HEK293 (cell line): ENCODE data around the gene TTYH1.

Source experiments
- EGR2 ChIP-seq: fragments of 450-650 bp; formaldehyde crosslinking; IDR thresholded peaks from 2 replicates; pipeline ENCODE4 v1.5.1; 2016; ENCODE audit warnings: low read depth, missing biosample characterization, missing genetic modification characterization
- GLIS1 ChIP-seq: fragments of 450-650 bp; formaldehyde crosslinking; IDR thresholded peaks from 2 replicates; pipeline ENCODE4 v1.5.1; 2016; ENCODE audit warnings: missing biosample characterization, missing genetic modification characterization
- KLF1 ChIP-seq: fragments of 450-650 bp; formaldehyde crosslinking; IDR thresholded peaks from 2 replicates; pipeline ENCODE4 v1.5.1; 2016; ENCODE audit warnings: missing biosample characterization, missing genetic modification characterization
- KLF16 ChIP-seq: fragments of 450-650 bp; formaldehyde crosslinking; IDR thresholded peaks from 2 replicates; pipeline ENCODE4 v1.5.1; 2017; ENCODE audit warnings: missing biosample characterization, missing genetic modification characterization
- KLF7 ChIP-seq: fragments of 450-650 bp; formaldehyde crosslinking; IDR thresholded peaks from 2 replicates; pipeline ENCODE4 v1.5.1; 2016; ENCODE audit warnings: missing biosample characterization, missing genetic modification characterization, borderline replicate concordance
- KLF8 ChIP-seq: fragments of 450-650 bp; formaldehyde crosslinking; IDR thresholded peaks from 2 replicates; pipeline ENCODE4 v1.5.1; 2016; ENCODE audit warnings: missing biosample characterization, missing genetic modification characterization
- KLF9 ChIP-seq: fragments of 450-650 bp; formaldehyde crosslinking; IDR thresholded peaks from 2 replicates; pipeline ENCODE4 v1.5.1; 2016; ENCODE audit warnings: missing biosample characterization, missing genetic modification characterization, low read depth
- MYNN ChIP-seq: fragments of 450-650 bp; formaldehyde crosslinking; IDR thresholded peaks from 2 replicates; pipeline ENCODE4 v1.5.1; 2016; ENCODE audit warnings: missing biosample characterization, missing genetic modification characterization, borderline replicate concordance
- OVOL3 ChIP-seq: fragments of 450-650 bp; formaldehyde crosslinking; IDR thresholded peaks from 2 replicates; pipeline ENCODE4 v1.5.1; 2016; ENCODE audit warnings: missing biosample characterization, missing genetic modification characterization
- ZBTB17 ChIP-seq: fragments of 450-650 bp; formaldehyde crosslinking; IDR thresholded peaks from 2 replicates; pipeline ENCODE4 v1.5.1; 2016; ENCODE audit warnings: missing biosample characterization, missing genetic modification characterization
- ZBTB20 ChIP-seq: fragments of 450-650 bp; formaldehyde crosslinking; IDR thresholded peaks from 2 replicates; pipeline ENCODE4 v1.5.1; 2016; ENCODE audit warnings: missing biosample characterization, missing genetic modification characterization
- ZBTB48 ChIP-seq: fragments of 450-650 bp; formaldehyde crosslinking; IDR thresholded peaks from 2 replicates; pipeline ENCODE4 v1.5.1; 2016; ENCODE audit warnings: missing biosample characterization, missing genetic modification characterization
- ZFHX2 ChIP-seq: fragments of 450-650 bp; formaldehyde crosslinking; conservative IDR thresholded peaks from 2 replicates; pipeline ENCODE4 v1.5.1; 2016; ENCODE audit warnings: missing biosample characterization, missing genetic modification characterization
- ZFP69B ChIP-seq: fragments of 450-650 bp; formaldehyde crosslinking; IDR thresholded peaks from 2 replicates; pipeline ENCODE4 v1.5.1; 2016; ENCODE audit warnings: missing biosample characterization, missing genetic modification characterization
- ZNF112 ChIP-seq: fragments of 450-650 bp; formaldehyde crosslinking; IDR thresholded peaks from 2 replicates; pipeline ENCODE4 v1.5.0; 2017; ENCODE audit warnings: missing biosample characterization, missing genetic modification characterization
- ZNF16 ChIP-seq: fragments of 450-650 bp; formaldehyde crosslinking; IDR thresholded peaks from 2 replicates; pipeline ENCODE4 v1.5.1; 2016; ENCODE audit warnings: low read depth, missing biosample characterization, missing genetic modification characterization
- ZNF266 ChIP-seq: fragments of 450-650 bp; formaldehyde crosslinking; IDR thresholded peaks from 2 replicates; pipeline ENCODE4 v1.5.1; 2016; ENCODE audit warnings: missing biosample characterization, missing genetic modification characterization, low read depth
- ZNF274 ChIP-seq, 2 experiments: fragments of 200-500 bp in 1 of 2; fragments of 450-650 bp in 1 of 2; sonication (Bioruptor generic) in 1 of 2; formaldehyde crosslinking in 1 of 2; IDR thresholded peaks; 2 replicates each; pipeline versions ENCODE4 v1.5.1 to v1.6.1; 2014 to 2016; ENCODE audit warnings: borderline replicate concordance in 1 of 2, inconsistent platforms in 1 of 2, low read length in 1 of 2, missing biosample characterization in 1 of 2, missing genetic modification characterization in 1 of 2
- ZNF335 ChIP-seq: fragments of 450-650 bp; formaldehyde crosslinking; conservative IDR thresholded peaks from 2 replicates; pipeline ENCODE4 v1.5.1; 2016; ENCODE audit warnings: missing biosample characterization, missing genetic modification characterization
- ZNF391 ChIP-seq: fragments of 450-650 bp; formaldehyde crosslinking; IDR thresholded peaks from 2 replicates; pipeline ENCODE4 v1.5.1; 2016; ENCODE audit warnings: low read depth, missing biosample characterization, missing genetic modification characterization, borderline replicate concordance
- ZNF48 ChIP-seq: fragments of 450-650 bp; formaldehyde crosslinking; IDR thresholded peaks from 2 replicates; pipeline ENCODE4 v1.5.1; 2016; ENCODE audit warnings: missing biosample characterization, missing genetic modification characterization
- ZNF510 ChIP-seq: fragments of 450-650 bp; formaldehyde crosslinking; IDR thresholded peaks from 2 replicates; pipeline ENCODE4 v1.5.1; 2018; ENCODE audit warnings: mild to moderate bottlenecking, missing genetic modification characterization, missing biosample characterization; ENCODE audit not compliant: insufficient replicate concordance
- ZNF561 ChIP-seq: fragments of 450-650 bp; IDR thresholded peaks from 2 replicates; pipeline ENCODE4 v1.5.1; 2018; ENCODE audit warnings: missing biosample characterization, missing genetic modification characterization, borderline replicate concordance
- ZNF629 ChIP-seq: fragments of 450-650 bp; formaldehyde crosslinking; IDR thresholded peaks from 2 replicates; pipeline ENCODE4 v1.5.1; 2017; ENCODE audit warnings: missing biosample characterization, missing genetic modification characterization
- ZNF76 ChIP-seq: fragments of 450-650 bp; formaldehyde crosslinking; IDR thresholded peaks from 2 replicates; pipeline ENCODE4; 2016; ENCODE audit warnings: low read depth, missing biosample characterization, missing genetic modification characterization, borderline replicate concordance
- ZNF830 ChIP-seq: fragments of 450-650 bp; IDR thresholded peaks from 2 replicates; pipeline ENCODE4 v1.5.0; 2018; ENCODE audit warnings: missing biosample characterization, missing genetic modification characterization, low read depth, mild to moderate bottlenecking, moderate library complexity
- TF ChIP-seq, protein P1 (sequence below): fragments of 450-650 bp; formaldehyde crosslinking; IDR thresholded peaks from 2 replicates; pipeline ENCODE4 v1.5.1; 2016; ENCODE audit warnings: missing biosample characterization, missing genetic modification characterization
- TF ChIP-seq, protein P2 (sequence below): sonication (generic); formaldehyde crosslinking; IDR thresholded peaks from 2 replicates; pipeline ENCODE4 v1.8.1; 2022; ENCODE audit warnings: mild to moderate bottlenecking, moderate library complexity, missing genetic modification reagents
- TF ChIP-seq, protein P3 (sequence below): fragments of 450-650 bp; formaldehyde crosslinking; optimal IDR thresholded peaks from 2 replicates; pipeline ENCODE3; 2016; ENCODE audit warnings: missing biosample characterization, mild to moderate bottlenecking, missing genetic modification characterization
- TF ChIP-seq, protein P4 (sequence below): fragments of 450-650 bp; formaldehyde crosslinking; IDR thresholded peaks from 2 replicates; pipeline ENCODE4 v1.5.1; 2016; ENCODE audit warnings: missing biosample characterization, missing genetic modification characterization
- TF ChIP-seq, protein P5 (sequence below): fragments of 450-650 bp; formaldehyde crosslinking; IDR thresholded peaks from 2 replicates; pipeline ENCODE4 v1.5.1; 2016; ENCODE audit warnings: missing biosample characterization, missing genetic modification characterization, low read depth

The TTYH1 gene

DNA sequence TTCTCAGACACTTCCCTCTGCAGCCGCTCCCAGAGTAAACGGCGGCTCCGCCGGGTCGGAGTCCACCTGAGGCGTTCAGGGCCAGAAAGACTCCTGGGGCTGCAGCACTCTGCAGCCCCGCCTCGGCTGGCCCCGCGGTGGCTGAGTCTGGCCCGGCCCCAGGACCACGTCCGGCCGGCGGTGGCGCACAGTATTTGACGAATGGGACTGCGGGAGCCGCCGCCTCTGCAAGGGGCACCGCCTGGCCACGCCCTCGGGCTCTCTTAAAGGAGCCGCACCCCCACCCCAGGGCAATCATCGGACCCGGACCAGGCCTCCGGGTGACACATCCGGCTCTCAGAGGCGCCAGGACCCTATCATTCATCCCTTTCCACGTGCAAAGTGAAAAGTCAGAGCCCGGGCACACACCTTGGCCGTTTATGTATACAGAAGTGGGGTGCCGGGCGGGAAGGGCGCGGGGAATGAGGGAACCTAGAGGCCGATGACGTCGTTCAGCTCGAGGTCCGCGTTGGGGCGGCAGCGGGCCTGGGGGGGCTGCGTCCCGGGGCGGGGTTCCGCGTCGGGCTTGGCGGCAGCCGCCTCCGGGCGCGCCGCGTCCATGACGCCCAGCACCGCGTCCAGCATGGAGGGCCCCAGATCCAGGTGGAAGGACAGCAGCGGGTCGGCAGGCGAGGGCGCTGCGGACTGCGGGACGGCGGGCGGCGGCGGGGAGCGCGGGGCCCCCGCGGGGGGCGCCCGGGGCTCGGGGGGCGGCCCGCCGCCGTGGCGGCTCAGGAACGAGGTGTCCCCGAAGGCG lies 49.6 kb downstream of the TTYH1 start (continued):
- TF ChIP-seq ZNF16 (tag by site-specific recombination) (no peak), ZNF391 (tag by site-specific recombination) (no peak), KLF16 (tag by site-specific recombination) (0 out of 2 replicates have a peak, but pooled peaks have one; percentile 28), ZBTB17 (tag by site-specific recombination) (peak; percentile 40; the same call in 1 of the 2 replicates), EGR2 (tag by site-specific recombination) (no peak), ZNF112 (no peak), ZNF830 (no peak), ZNF48 (tag by site-specific recombination) (no peak), ZNF561 (tag by site-specific recombination) (peak; percentile 74), ZNF335 (tag by site-specific recombination) (peak; percentile 69), ZNF266 (no peak), MYNN (tag by site-specific recombination) (no peak), KLF9 (tag by site-specific recombination) (peak; percentile 12), ZBTB20 (peak; percentile 58; the same call in 1 of the 2 replicates), OVOL3 (tag by site-specific recombination) (no peak), ZFHX2 (peak; percentile 39), ZNF76 (tag by site-specific recombination) (0 out of 2 replicates have a peak, but pooled peaks have one; percentile 27), ZNF510 (tag by site-specific recombination) (no peak), KLF1 (tag by site-specific recombination) (peak; percentile 82), GLIS1 (tag by site-specific recombination) (peak; percentile 92), KLF7 (peak; percentile 39; the same call in 1 of the 2 replicates), ZNF274 (IDR thresholded peaks at IDR 0.05; ENCODE audit: low read length) (no peak), ZNF274 (tag by site-specific recombination; IDR thresholded peaks at IDR 0.05; ENCODE audit: borderline replicate concordance) (no peak), ZNF629 (no peak), ZFP69B (peak; percentile 31; the same call in 1 of the 2 replicates), ZBTB48 (tag by site-specific recombination) (no peak), KLF8 (tag by site-specific recombination) (no peak)
- TF ChIP-seq, protein P1, sequence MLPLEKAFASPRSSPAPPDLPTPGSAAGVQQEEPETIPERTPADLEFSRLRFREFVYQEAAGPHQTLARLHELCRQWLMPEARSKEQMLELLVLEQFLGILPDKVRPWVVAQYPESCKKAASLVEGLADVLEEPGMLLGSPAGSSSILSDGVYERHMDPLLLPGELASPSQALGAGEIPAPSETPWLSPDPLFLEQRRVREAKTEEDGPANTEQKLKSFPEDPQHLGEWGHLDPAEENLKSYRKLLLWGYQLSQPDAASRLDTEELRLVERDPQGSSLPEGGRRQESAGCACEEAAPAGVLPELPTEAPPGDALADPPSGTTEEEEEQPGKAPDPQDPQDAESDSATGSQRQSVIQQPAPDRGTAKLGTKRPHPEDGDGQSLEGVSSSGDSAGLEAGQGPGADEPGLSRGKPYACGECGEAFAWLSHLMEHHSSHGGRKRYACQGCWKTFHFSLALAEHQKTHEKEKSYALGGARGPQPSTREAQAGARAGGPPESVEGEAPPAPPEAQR (tag by site-specific recombination), result no peak
- TF ChIP-seq, protein P2, sequence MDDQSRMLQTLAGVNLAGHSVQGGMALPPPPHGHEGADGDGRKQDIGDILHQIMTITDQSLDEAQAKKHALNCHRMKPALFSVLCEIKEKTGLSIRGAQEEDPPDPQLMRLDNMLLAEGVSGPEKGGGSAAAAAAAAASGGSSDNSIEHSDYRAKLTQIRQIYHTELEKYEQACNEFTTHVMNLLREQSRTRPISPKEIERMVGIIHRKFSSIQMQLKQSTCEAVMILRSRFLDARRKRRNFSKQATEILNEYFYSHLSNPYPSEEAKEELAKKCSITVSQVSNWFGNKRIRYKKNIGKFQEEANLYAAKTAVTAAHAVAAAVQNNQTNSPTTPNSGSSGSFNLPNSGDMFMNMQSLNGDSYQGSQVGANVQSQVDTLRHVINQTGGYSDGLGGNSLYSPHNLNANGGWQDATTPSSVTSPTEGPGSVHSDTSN (CRISPR knock-in tag), result peak; percentile 80; the same call in 1 of the 2 replicates
- TF ChIP-seq, protein P3, sequence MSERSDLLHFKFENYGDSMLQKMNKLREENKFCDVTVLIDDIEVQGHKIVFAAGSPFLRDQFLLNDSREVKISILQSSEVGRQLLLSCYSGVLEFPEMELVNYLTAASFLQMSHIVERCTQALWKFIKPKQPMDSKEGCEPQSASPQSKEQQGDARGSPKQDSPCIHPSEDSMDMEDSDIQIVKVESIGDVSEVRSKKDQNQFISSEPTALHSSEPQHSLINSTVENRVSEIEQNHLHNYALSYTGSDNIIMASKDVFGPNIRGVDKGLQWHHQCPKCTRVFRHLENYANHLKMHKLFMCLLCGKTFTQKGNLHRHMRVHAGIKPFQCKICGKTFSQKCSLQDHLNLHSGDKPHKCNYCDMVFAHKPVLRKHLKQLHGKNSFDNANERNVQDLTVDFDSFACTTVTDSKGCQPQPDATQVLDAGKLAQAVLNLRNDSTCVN (tag by site-specific recombination), result peak; percentile 25
- TF ChIP-seq, protein P4, sequence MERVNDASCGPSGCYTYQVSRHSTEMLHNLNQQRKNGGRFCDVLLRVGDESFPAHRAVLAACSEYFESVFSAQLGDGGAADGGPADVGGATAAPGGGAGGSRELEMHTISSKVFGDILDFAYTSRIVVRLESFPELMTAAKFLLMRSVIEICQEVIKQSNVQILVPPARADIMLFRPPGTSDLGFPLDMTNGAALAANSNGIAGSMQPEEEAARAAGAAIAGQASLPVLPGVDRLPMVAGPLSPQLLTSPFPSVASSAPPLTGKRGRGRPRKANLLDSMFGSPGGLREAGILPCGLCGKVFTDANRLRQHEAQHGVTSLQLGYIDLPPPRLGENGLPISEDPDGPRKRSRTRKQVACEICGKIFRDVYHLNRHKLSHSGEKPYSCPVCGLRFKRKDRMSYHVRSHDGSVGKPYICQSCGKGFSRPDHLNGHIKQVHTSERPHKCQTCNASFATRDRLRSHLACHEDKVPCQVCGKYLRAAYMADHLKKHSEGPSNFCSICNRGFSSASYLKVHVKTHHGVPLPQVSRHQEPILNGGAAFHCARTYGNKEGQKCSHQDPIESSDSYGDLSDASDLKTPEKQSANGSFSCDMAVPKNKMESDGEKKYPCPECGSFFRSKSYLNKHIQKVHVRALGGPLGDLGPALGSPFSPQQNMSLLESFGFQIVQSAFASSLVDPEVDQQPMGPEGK (tag by site-specific recombination), result peak; percentile 61
- TF ChIP-seq, protein P5, sequence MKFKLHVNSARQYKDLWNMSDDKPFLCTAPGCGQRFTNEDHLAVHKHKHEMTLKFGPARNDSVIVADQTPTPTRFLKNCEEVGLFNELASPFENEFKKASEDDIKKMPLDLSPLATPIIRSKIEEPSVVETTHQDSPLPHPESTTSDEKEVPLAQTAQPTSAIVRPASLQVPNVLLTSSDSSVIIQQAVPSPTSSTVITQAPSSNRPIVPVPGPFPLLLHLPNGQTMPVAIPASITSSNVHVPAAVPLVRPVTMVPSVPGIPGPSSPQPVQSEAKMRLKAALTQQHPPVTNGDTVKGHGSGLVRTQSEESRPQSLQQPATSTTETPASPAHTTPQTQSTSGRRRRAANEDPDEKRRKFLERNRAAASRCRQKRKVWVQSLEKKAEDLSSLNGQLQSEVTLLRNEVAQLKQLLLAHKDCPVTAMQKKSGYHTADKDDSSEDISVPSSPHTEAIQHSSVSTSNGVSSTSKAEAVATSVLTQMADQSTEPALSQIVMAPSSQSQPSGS (tag by site-specific recombination), result no peak
